Measurements from ENCODE around the gene ISM1.

GRCh38 chr20:13243826-13244376 lies 22.8 kb downstream of the ISM1 start:
- TF ChIP-seq, protein P1, sequence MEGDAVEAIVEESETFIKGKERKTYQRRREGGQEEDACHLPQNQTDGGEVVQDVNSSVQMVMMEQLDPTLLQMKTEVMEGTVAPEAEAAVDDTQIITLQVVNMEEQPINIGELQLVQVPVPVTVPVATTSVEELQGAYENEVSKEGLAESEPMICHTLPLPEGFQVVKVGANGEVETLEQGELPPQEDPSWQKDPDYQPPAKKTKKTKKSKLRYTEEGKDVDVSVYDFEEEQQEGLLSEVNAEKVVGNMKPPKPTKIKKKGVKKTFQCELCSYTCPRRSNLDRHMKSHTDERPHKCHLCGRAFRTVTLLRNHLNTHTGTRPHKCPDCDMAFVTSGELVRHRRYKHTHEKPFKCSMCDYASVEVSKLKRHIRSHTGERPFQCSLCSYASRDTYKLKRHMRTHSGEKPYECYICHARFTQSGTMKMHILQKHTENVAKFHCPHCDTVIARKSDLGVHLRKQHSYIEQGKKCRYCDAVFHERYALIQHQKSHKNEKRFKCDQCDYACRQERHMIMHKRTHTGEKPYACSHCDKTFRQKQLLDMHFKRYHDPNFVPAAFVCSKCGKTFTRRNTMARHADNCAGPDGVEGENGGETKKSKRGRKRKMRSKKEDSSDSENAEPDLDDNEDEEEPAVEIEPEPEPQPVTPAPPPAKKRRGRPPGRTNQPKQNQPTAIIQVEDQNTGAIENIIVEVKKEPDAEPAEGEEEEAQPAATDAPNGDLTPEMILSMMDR (IDR thresholded peaks at IDR 0.05) = no peak
- TF ChIP-seq POLR2A (IDR thresholded peaks at IDR 0.05) = no peak
